Right ventricle myocardium superior (tissue), 1 donor: ENCODE measurements around the gene NTRK2. TPM values are rescaled to one million over a fixed set of nuclear protein-coding genes. Genes with fewer than 3 reads are reported as not detected.

Experiments
- ATAC-seq: fragments of 200-7000 bp; cut with Tn5 transposase; one replicate; pipeline ENCODE4 v1.9.1; 2020; ENCODE audit warnings: mild to moderate bottlenecking; ENCODE audit not compliant: poor library complexity
- DNase-seq: peaks from one replicate; pipeline ENCODE4 v3.0.0-alpha.2; 2020
- intact Hi-C: fragments of 100-400 bp; cut with DNase I; formaldehyde crosslinking; loops from one replicate; pipeline ENCODE4 v1.11.2; 2022
- total RNA-seq: library from RNA; stranded (reverse); fragmentation: NEBNext Ultra II Directional; extraction: Animal tissue kit (Norgen Biotek cat#: 25700); gene quantifications from one replicate; pipeline ENCODE4 v1.2.1, GENCODE V29; 2021
- donor health status: DM: no; HTN: yes; CAD: no; lungs with severe emphysema.

Gene NTRK2
- total RNA-seq, 1 donor from 2014 or later: 4.5 TPM

GRCh38 chr9:84794981-84795637 is 125.6 kb downstream of the NTRK2 start:
- no peak for ATAC-seq
- intact Hi-C loops: no loop called here
- no peak for DNase-seq

DNA sequence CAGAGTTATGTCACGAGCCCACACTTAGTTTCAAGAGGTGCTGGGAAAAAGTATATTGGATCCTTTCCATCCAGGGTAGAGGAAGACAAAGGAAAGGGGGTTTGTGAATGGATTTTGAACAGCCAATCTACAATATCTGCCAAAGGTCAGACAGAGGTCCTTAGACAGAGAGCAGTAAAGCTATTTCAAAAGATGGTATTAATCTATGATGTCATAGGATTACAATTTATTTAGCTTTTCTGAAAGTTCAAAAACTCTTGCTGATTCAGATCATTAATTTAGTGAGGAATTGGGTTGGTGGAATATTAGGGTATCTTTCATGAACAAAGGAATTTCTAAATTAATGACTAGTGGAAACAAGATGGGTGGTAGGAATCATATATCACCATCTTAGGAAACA is 126.9 kb downstream of the NTRK2 start:
- DNase-seq (no peak), ATAC-seq (no peak)
- intact Hi-C loops: no loop called here

DNA sequence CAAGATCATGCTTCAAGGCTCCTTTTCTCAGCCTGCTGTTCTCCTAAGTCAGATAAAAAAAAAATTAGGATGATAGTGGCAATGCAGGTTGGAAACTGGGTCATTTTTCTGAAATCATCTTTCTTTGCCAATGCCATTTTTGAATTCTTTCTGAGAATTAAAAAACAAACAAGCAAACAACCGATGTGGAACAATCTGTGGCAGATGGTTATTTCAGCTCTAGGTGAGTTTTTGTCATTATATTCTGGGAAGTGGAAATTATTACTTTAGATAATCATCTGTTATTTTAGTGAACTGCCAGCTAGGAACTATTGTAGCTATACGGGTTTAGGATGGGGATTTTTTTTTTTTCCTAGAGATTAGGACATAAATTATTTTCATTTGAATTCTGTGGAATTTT is 129.7 kb downstream of the NTRK2 start:
- ATAC-seq (no peak), DNase-seq (no peak)
- intact Hi-C loops: no loop called here

- DNase-seq: no peak
- intact Hi-C loops: no loop called here
- ATAC-seq: peak; percentile 86
Measured at GRCh38 chr9:84804951-84805694, 135.6 kb downstream of the NTRK2 start.

- no peak for ATAC-seq
- no peak for DNase-seq
- intact Hi-C loops: no loop called here
Measured at GRCh38 chr9:84807431-84807830, 137.9 kb downstream of the NTRK2 start.

DNA sequence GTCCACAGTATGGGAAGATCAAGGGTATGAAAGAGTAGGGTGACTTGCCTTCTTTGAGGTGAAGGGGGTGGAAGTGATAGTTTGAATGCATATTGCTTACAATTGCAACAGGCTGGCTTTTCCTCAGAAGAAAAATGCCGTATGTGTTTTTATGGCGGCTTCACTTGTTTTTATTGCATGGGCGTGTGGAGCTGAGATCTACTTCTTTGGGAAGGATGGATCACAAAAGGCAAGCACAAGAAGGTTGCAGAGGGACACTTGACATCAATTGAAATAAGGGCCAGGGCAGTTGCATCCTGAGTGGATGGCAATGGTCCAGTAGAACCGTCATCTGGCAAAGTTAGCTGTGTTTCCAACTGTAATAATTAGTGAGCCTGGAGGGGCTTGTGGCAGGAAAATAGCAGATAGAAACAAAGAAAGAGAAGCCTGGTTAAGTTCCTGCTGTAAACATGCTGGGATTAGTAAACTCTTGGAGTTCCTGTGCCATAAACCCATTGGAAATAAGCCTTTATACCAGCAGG is 138.4 kb downstream of the NTRK2 start:
- ATAC-seq (no peak), DNase-seq (no peak)
- intact Hi-C loops: no loop called here

- intact Hi-C loops: no loop called here
- ATAC-seq (no peak), DNase-seq (no peak)
Measured at GRCh38 chr9:84808416-84808815, 138.9 kb downstream of the NTRK2 start.

DNA sequence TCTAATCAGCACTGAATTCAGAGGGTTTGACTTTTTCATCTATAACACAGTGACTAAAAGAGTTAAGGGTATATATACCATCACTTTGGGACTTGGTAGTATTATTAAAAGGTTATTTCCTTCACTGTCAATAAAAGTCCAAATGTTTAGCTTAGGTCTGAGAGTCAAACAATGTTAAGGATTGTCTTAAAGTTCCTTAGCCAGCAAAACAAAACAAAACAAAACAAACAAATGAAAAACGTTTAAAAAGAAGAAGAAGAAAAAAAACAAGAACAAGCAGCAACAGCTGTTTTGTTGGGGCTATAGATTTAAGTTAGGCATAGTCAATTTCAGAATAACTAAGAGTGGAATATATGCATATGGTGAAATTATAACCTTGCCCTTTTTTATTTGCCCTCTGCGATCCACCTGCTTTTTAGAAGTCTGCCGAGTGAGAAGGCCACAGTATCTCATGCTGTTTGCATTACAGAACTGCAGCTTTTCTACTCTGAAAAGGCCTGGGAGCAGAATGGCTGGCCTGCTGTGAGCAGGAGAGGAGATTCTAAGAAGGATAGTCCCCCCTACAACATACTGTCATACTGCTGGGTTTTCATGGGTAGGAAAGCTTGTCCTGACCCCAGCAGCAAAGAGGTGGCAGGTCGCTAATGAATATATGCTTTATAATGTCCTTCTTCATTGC is 141.7 kb downstream of the NTRK2 start:
- ATAC-seq: no peak
- DNase-seq: no peak
- intact Hi-C loops: no loop called here

GRCh38 chr9:84811751-84812074 is 142.2 kb downstream of the NTRK2 start:
- DNase-seq (no peak), ATAC-seq (no peak)
- intact Hi-C loops: no loop called here

- ATAC-seq (no peak), DNase-seq (no peak)
- intact Hi-C loops: no loop called here
Measured at GRCh38 chr9:84812355-84812754, 142.8 kb downstream of the NTRK2 start.

GRCh38 chr9:84812847-84813246 is 143.3 kb downstream of the NTRK2 start:
- intact Hi-C loops: no loop called here
- ATAC-seq (no peak), DNase-seq (no peak)

GRCh38 chr9:84815554-84815953 is 146.0 kb downstream of the NTRK2 start:
- ATAC-seq: no peak
- intact Hi-C loops: no loop called here
- DNase-seq: no peak

DNA sequence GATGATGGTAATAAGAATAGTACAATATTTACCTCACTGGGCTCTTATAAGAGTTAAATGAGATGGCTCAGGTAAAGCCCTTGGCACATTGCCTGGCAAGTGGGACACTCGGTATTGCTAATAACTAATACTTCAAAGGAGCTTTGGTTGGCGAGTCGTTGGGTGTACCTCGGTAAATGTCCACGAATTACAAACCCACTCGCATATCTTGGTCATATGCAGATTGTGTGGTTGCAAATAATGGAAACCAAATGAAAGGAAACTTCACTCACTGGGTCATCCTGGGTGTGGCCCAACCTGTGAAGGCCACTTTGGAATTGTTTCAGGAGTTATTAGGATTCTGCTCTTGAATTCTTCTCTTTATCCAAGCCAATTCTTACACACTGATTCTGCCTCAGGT is 147.5 kb downstream of the NTRK2 start:
- ATAC-seq: no peak
- DNase-seq: no peak
- intact Hi-C loops: no loop called here

- intact Hi-C loops: no loop called here
- ATAC-seq: no peak
- DNase-seq: no peak
Measured at GRCh38 chr9:84818791-84819190, 149.3 kb downstream of the NTRK2 start.

- intact Hi-C loops: no loop called here
- no peak for ATAC-seq
- no peak for DNase-seq
Measured at GRCh38 chr9:84819491-84819991, 150.0 kb downstream of the NTRK2 start.

DNA sequence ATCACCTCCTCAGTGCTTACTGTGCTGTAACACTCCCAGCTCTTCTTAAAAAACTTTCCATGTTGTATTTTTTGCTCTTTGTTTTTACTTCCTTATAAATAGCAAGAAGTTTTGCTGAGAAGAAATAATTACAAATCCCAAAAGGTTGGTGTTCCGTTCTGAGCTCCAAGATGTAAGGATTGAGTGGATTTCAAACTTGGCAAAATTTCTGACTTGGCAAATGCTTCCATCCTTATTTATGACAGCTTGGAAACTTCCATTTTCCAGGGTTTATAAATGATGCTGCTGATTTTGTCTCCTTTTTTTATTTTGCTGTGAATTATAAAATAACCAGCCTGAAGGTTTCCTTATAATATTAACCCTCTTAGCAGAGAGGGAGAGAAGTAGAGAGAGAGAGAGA is 151.9 kb downstream of the NTRK2 start:
- intact Hi-C loops: no loop called here
- DNase-seq (no peak), ATAC-seq (peak; percentile 38)

DNA sequence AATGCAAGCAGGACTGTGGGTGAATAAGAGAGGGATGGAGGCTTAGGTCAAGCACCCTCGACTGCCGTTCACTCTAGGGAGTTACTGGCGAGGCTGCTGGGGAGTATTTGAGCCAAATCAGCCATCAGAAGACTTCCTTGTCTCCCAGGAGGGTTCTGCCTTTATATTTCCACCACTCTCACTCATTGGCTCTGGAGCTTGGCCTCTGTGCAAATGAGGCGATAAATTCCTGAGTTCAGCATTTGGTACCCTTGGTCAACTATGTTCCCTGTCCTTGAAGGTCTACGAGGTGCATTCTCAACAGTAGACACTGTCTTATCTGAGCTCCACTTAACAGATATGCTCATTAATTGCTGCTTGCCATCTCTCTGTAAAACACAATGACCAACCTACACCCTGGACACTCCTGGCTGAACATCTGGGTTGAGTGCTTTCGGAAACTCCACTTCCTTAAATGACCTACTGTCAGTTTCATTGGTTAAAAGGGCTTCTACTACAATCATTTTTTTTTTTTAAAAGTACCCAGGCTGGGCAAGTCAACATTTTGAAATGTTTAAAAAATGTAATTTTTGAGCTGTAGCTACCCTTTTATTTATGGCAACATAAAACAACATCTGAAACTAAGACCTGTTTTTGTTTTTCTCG is 153.2 kb downstream of the NTRK2 start:
- DNase-seq (no peak), ATAC-seq (peak; percentile 24)
- intact Hi-C loops: no loop called here

DNA sequence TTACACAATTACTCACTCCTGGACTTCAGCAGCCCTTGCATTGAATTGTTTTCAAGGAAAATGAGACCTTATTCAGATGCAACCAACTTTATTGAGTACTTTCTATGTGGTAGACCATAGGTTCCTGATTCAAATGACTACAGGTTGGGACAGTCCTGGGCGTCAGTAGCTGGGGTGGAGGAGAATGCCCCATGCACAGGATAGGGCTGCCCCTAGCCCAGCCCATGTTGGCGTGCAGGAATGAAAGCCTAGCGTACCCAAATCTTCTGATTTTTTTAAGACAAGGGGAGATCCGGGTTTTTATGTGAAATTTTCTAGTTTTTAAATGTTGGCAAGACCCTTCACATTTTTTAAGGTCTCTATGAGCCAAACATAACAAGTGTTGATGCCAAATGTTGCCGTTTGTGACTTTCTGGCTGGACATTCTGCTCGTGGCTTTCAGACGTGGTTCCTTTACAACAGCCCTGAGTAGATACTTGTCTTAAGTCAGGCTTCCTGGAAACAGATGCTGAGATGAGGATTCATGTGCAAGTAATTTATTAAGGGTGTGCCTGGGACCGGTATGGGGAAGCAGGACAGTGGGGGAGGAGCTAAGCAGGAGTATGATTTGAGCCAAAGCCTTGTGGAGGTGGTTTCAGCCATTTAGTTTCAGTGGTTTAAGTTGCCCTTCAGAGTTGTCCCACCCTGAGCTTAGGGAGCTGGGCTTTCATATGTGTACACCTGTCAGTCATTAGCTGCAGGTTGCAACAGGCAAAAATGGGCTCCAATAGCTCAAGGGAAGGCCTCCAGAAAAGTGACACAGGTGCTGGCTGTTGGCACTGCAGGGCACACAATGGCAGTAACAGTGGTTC is 154.1 kb downstream of the NTRK2 start:
- intact Hi-C loops: no loop called here
- peak; percentile 72 for ATAC-seq
- DNase-seq: peak; percentile 43
